C4-2B (cell line): ENCODE data around the gene ATG9B.

Source experiments
- ZFX ChIP-seq: fragments of 450-650 bp; IDR thresholded peaks from 2 replicates; pipeline ENCODE4 v1.6.1; 2017
- TF ChIP-seq, protein P1 (sequence below): fragments of 450-650 bp; conservative IDR thresholded peaks from 2 replicates; pipeline ENCODE4 v1.5.1; 2017; ENCODE audit warnings: mild to moderate bottlenecking

DNA sequence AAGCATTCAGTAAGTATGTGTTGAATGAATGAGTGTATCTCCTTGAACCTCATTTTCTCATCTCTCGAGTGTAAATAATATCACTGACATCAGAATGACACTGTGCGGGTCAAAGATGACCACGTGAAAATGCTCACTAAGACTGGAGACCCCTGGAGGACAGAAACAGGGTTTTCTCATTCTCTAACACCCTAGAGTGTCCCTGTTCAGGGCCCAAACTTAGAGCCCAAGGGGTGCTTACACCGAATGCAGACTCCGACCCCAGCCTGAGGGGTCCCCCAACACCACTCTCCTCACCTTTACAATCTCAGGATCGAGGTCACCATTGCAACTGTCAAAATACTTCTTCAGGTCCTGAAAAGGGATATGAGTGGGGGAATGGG, 32.0 kb upstream of the ATG9B start:
- TF ChIP-seq, protein P1, sequence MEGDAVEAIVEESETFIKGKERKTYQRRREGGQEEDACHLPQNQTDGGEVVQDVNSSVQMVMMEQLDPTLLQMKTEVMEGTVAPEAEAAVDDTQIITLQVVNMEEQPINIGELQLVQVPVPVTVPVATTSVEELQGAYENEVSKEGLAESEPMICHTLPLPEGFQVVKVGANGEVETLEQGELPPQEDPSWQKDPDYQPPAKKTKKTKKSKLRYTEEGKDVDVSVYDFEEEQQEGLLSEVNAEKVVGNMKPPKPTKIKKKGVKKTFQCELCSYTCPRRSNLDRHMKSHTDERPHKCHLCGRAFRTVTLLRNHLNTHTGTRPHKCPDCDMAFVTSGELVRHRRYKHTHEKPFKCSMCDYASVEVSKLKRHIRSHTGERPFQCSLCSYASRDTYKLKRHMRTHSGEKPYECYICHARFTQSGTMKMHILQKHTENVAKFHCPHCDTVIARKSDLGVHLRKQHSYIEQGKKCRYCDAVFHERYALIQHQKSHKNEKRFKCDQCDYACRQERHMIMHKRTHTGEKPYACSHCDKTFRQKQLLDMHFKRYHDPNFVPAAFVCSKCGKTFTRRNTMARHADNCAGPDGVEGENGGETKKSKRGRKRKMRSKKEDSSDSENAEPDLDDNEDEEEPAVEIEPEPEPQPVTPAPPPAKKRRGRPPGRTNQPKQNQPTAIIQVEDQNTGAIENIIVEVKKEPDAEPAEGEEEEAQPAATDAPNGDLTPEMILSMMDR: no peak
- TF ChIP-seq ZFX: no peak
